GM18507 (cell line): ENCODE measurements around the gene EBF3.

ENCODE experiments used
- DNase-seq: peaks from one replicate; pipeline ENCODE4 v3.0.0; 2011; ENCODE audit warnings: low read depth; ENCODE audit not compliant: insufficient read length; ENCODE audit errors: extremely low spot score
- FAIRE-seq: peaks from 2 replicates; lab custom pipeline; 2011; peaks lifted over from hg19 to GRCh38; lab: Jason Lieb, UNC

The EBF3 gene

GRCh38 chr10:129832573-129833467, 131.3 kb downstream of the EBF3 start:
- FAIRE-seq (no peak), DNase-seq (no peak)

GRCh38 chr10:129831150-129831549, 132.9 kb downstream of the EBF3 start:
- DNase-seq: no peak
- no peak for FAIRE-seq

GRCh38 chr10:129825826-129826225, 138.2 kb downstream of the EBF3 start:
- DNase-seq (no peak), FAIRE-seq (no peak)

- DNase-seq (no peak), FAIRE-seq (no peak)
Observed at GRCh38 chr10:129825221-129825620, 138.9 kb downstream of the EBF3 start.

- DNase-seq: no peak
- FAIRE-seq: no peak
Observed at GRCh38 chr10:129820451-129820850, 143.6 kb downstream of the EBF3 start.

- FAIRE-seq: no peak
Observed at GRCh38 chr10:129816656-129817045, 147.4 kb downstream of the EBF3 start.

GRCh38 chr10:129815898-129816655, 148.0 kb downstream of the EBF3 start:
- DNase-seq (no peak), FAIRE-seq (no peak)

More at GRCh38 chr10:129816656-129817045, 147.4 kb downstream of the EBF3 start:
- no peak for DNase-seq

- no peak for DNase-seq
- FAIRE-seq: no peak
Observed at GRCh38 chr10:129814681-129815646, 149.1 kb downstream of the EBF3 start.

GRCh38 chr10:129812398-129812797, 151.7 kb downstream of the EBF3 start:
- FAIRE-seq: no peak
- DNase-seq: no peak

GRCh38 chr10:129811208-129811607, 152.9 kb downstream of the EBF3 start:
- DNase-seq (no peak), FAIRE-seq (no peak)

GRCh38 chr10:129809841-129810240, 154.2 kb downstream of the EBF3 start:
- DNase-seq: no peak
- no peak for FAIRE-seq

GRCh38 chr10:129809431-129809830, 154.6 kb downstream of the EBF3 start:
- DNase-seq (no peak), FAIRE-seq (no peak)

- no peak for FAIRE-seq
Observed at GRCh38 chr10:129808092-129808983, 155.7 kb downstream of the EBF3 start.

GRCh38 chr10:129807211-129807610, 156.9 kb downstream of the EBF3 start:
- FAIRE-seq (no peak), DNase-seq (no peak)

More at GRCh38 chr10:129808092-129808983, 155.7 kb downstream of the EBF3 start:
- DNase-seq: no peak

GRCh38 chr10:129800796-129801340, 163.2 kb downstream of the EBF3 start:
- FAIRE-seq: no peak
- DNase-seq: no peak

- no peak for FAIRE-seq
- no peak for DNase-seq
Observed at GRCh38 chr10:129799942-129800341, 164.1 kb downstream of the EBF3 start.

- DNase-seq (no peak), FAIRE-seq (no peak)
Observed at GRCh38 chr10:129796710-129797420, 167.2 kb downstream of the EBF3 start.

- DNase-seq (no peak), FAIRE-seq (no peak)
Observed at GRCh38 chr10:129793996-129794395, 170.1 kb downstream of the EBF3 start.
